ENCODE data around the gene HIPK2. TPM values are rescaled to one million over a fixed set of nuclear protein-coding genes. Genes with fewer than 3 reads are reported as not detected.

The HIPK2 gene
- 14.7 and 15.5 TPM in 2 replicates for total RNA-seq

DNA sequence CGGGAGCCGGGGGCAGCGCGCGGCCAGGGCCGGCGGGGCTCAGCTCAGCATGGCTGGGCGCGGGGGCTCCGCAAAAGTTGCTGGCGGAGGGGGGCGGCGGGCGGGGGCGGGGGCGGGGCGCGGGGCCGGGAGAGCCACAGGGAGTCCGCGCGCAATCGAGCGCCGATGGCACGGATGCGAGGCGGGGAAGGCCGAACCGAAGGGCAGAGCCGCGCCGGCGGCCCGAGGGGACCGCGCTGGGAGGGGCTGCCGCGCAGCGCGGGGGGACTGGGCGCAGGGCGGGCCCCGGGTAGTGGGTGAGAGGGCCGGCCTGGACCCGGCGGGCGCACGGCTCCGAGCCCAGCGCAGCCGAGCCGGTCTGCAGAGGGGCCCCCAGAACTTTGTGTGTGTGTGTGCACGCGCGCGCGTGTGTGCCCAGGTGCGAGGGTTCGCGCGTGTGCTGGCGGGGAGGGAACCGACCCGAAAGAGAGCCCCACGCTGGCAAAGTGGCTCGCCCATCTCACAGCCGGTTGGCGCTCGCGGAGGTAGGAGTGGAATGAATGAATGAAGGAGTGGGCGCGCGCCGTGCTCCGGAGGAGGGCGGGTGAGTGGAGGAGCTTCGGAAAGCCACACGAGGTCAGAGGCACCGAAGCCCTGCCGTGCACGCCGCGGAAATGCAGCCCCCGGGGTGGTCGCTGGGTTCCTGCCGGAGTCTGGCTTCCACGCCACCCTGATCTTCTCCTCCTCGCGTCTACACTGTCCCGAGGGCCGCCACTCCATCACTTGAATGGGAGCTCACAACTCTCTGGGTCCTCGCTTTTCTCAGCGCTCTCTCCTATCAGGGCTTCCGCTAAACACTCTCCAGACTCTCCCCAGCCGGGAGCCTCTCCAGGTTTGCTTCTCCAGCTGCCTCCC is at the start of gene HIPK2:
Gene HIPK2 (minus strand): TSS at position 51 of the 894 bp plus-strand sequence. CDS start 375 bp downstream, outside the sequence.

DNA sequence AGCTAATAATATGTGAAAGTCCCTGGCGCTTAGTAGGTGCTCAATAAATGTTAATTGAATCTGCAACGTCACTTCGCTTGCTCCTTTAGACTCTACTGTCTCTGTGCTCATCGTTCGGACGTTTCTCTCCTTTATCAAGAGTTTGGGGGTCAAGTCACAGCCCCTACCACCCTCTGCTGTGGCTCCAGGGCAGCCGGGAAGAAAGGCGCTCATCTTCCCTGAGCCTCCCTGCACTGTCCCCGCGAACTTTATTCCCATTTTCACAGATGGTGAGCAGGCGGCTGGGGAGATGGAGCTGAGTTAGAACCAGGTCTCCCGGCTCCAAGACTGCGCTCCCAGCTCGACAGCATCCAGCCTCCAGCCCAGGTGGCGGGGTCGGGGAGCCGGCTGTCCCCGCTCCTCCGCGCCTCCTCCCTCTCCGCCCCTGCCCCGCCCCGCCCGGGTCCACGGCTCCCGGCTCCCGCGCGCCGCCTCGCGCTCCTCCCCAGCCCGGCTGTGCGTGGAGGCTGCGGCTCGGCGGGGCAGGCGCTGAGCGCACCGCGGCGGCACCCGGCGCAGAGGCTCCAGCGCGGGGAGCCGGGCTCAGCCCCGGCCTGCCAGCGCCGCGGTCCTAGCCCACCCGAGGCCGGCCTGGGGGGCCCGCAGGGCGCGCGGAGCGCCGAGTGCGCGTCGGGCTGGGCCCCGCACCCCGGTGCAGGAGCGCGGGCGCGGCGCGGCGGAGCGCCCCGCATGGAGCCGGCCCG is 254.4 kb downstream of the HIPK2 start, which contains the start of gene CLEC2L:
Gene CLEC2L (plus strand): TSS at position 487 of the 743 bp plus-strand sequence. CDS start 243 bp downstream, at position 730.

Other genes with a start within 250 kb of the HIPK2 start
- 2.2 and 3.7 TPM in 2 replicates for gene TBXAS1, start 51.3 kb upstream of the HIPK2 start, total RNA-seq